Keratinocyte (primary cell): ENCODE measurements around the gene DCTN3. TPM values are rescaled to one million over a fixed set of nuclear protein-coding genes. Genes with fewer than 3 reads are reported as not detected.

Source experiments
- DNase-seq: peaks from one replicate; pipeline ENCODE4 v3.0.0-alpha.2; 2011; ENCODE audit warnings: low read depth, missing footprints, low spot score
- FAIRE-seq: peaks from 2 replicates; lab custom pipeline; 2011; peaks lifted over from hg19 to GRCh38; lab: Jason Lieb, UNC
- H2AFZ ChIP-seq: 2 replicates; pipeline ENCODE4 v1.6.0; 2012; ENCODE audit warnings: low read length, control low read depth, inconsistent platforms; ENCODE audit not compliant: control insufficient read depth
- H3K27ac ChIP-seq: 2 replicates; pipeline ENCODE4 v1.5.1; 2011; ENCODE audit warnings: low read length; ENCODE audit not compliant: control insufficient read depth, insufficient read depth
- H3K27me3 ChIP-seq: 3 replicates; pipeline ENCODE4 v1.6.0; 2011; ENCODE audit warnings: low read length; ENCODE audit not compliant: control insufficient read depth, insufficient read depth; ENCODE audit errors: extremely low read depth
- H3K36me3 ChIP-seq, 2 experiments: 2 replicates in 1 of 2; 3 replicates in 1 of 2; pipeline ENCODE4 v1.5.1; 2011; ENCODE audit warnings: low read length in 2 of 2, mild to moderate bottlenecking in 1 of 2; ENCODE audit not compliant: control insufficient read depth in 2 of 2, insufficient read depth in 2 of 2; ENCODE audit errors: extremely low read depth in 1 of 2
- H3K4me1 ChIP-seq: 3 replicates; pipeline ENCODE4 v1.5.1; 2011; ENCODE audit warnings: low read length; ENCODE audit not compliant: control insufficient read depth, insufficient read depth; ENCODE audit errors: extremely low read depth
- H3K4me2 ChIP-seq: 3 replicates; pipeline ENCODE4 v1.6.0; 2011; ENCODE audit warnings: low read depth, low read length; ENCODE audit not compliant: control insufficient read depth, insufficient read depth; ENCODE audit errors: extremely low read depth
- H3K4me3 ChIP-seq, 3 experiments: fragments of 200-600 bp in 1 of 3; sonication (generic) in 1 of 3; 2 replicates in 2 of 3; 3 replicates in 1 of 3; pipeline ENCODE4 v1.5.1; 2011 to 2016; ENCODE audit warnings: low read length in 3 of 3, mild to moderate bottlenecking in 3 of 3, control low read depth in 2 of 3, inconsistent platforms in 1 of 3, low read depth in 1 of 3, mixed read lengths in 1 of 3, mixed run types in 1 of 3, moderate library complexity in 1 of 3; ENCODE audit not compliant: control insufficient read depth in 2 of 3, insufficient read depth in 2 of 3; ENCODE audit errors: extremely low read depth in 1 of 3
- H3K79me2 ChIP-seq: 2 replicates; pipeline ENCODE4 v1.6.0; 2012; ENCODE audit warnings: low read length; ENCODE audit not compliant: control insufficient read depth, insufficient read depth
- H3K9ac ChIP-seq: 3 replicates; pipeline ENCODE4 v1.6.0; 2011; ENCODE audit warnings: low read length; ENCODE audit not compliant: control insufficient read depth, insufficient read depth; ENCODE audit errors: extremely low read depth
- H3K9me1 ChIP-seq: 3 replicates; pipeline ENCODE4 v1.6.0; 2011; ENCODE audit warnings: low read length; ENCODE audit not compliant: control insufficient read depth, insufficient read depth; ENCODE audit errors: extremely low read depth
- H3K9me3 ChIP-seq: 2 replicates; pipeline ENCODE4 v1.5.1; 2012; ENCODE audit warnings: low read depth, low read length; ENCODE audit not compliant: control insufficient read depth
- H4K20me1 ChIP-seq: 3 replicates; pipeline ENCODE4 v1.6.0; 2011; ENCODE audit warnings: low read length; ENCODE audit not compliant: control insufficient read depth, insufficient read depth; ENCODE audit errors: extremely low read depth
- EZH2 ChIP-seq: IDR thresholded peaks from one replicate; pipeline ENCODE4 v1.6.1; 2012; ENCODE audit warnings: inconsistent platforms, mild to moderate bottlenecking, low read length, moderate library complexity
- dilution Hi-C: fragments of 300-500 bp; cut with MboI; formaldehyde crosslinking; loops from one replicate; pipeline ENCODE4 v1.7.0; 2020; ENCODE audit warnings: low sequenced_read_pairs; ENCODE audit not compliant: extremely low pct_ligation_motif_present
- polyA plus RNA-seq, 5 experiments: library from polyadenylated mRNA; depleted of rRNA in 3 of 5; stranded (reverse) in 3 of 5; stranded (forward) in 1 of 5; unstranded in 1 of 5; fragments of >200 nt; gene quantifications; 1 replicate in 1 of 5; 2 replicates in 3 of 5; 3 replicates in 1 of 5; pipeline versions ENCODE4 v1.2.1 to v1.2.3, GENCODE V29; 2011 to 2012; ENCODE audit warnings: missing spikeins in 2 of 5, low read depth in 1 of 5, low replicate concordance in 1 of 5
- TF ChIP-seq, protein P1 (sequence below), 3 experiments: IDR thresholded peaks in 1 of 3; conservative IDR thresholded peaks in 1 of 3; optimal IDR thresholded peaks in 1 of 3; 2 replicates in 2 of 3; 3 replicates in 1 of 3; pipeline versions ENCODE3 to v1.5.1; 2011; ENCODE audit warnings: low read length in 3 of 3, mild to moderate bottlenecking in 3 of 3, moderate library complexity in 2 of 3, control low read depth in 1 of 3, inconsistent platforms in 1 of 3; ENCODE audit not compliant: insufficient read depth in 2 of 3; ENCODE audit errors: extremely low read depth in 1 of 3

Gene DCTN3
- polyA plus RNA-seq, 1 donor (not counting 4 experiments of a cell fraction or from before 2014, with no cell fraction given) = 106 TPM

- Histone ChIP-seq H2AFZ (no peak overlapping the region), H3K36me3 (peaks cover 0 to 3% of the 10 kb centered on the region in 2 experiments), H3K79me2 (no peaks in the 10 kb centered on the region), H3K9me3 (no peaks in the 10 kb centered on the region), H3K9me1 (no peaks in the 10 kb centered on the region), H3K4me2 (no peak overlapping the region), H3K4me1 (peaks cover 31% of the 10 kb centered on the region), H3K27ac (no peak overlapping the region), H3K9ac (no peak overlapping the region), H3K27me3 (peaks cover 5% of the 10 kb centered on the region), H4K20me1 (no peaks in the 10 kb centered on the region), H3K4me3 (no peak overlapping the region)
- no peak for FAIRE-seq
- TF ChIP-seq EZH2 = no peak
- TF ChIP-seq, protein P1, sequence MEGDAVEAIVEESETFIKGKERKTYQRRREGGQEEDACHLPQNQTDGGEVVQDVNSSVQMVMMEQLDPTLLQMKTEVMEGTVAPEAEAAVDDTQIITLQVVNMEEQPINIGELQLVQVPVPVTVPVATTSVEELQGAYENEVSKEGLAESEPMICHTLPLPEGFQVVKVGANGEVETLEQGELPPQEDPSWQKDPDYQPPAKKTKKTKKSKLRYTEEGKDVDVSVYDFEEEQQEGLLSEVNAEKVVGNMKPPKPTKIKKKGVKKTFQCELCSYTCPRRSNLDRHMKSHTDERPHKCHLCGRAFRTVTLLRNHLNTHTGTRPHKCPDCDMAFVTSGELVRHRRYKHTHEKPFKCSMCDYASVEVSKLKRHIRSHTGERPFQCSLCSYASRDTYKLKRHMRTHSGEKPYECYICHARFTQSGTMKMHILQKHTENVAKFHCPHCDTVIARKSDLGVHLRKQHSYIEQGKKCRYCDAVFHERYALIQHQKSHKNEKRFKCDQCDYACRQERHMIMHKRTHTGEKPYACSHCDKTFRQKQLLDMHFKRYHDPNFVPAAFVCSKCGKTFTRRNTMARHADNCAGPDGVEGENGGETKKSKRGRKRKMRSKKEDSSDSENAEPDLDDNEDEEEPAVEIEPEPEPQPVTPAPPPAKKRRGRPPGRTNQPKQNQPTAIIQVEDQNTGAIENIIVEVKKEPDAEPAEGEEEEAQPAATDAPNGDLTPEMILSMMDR (optimal IDR thresholded peaks at IDR 0.05 in 1 of 3, IDR thresholded peaks at IDR 0.05 in 1 of 3, conservative IDR thresholded peaks at IDR 0.05 in 1 of 3; ENCODE audit: extremely low read depth in 1 of 3, insufficient read depth in 2 of 3, low read length in 3 of 3) = no peak
- dilution Hi-C loops = no loop called here
- DNase-seq = no peak
Measured at GRCh38 chr9:34655394-34655793, 35.1 kb upstream of the DCTN3 start.

DNA sequence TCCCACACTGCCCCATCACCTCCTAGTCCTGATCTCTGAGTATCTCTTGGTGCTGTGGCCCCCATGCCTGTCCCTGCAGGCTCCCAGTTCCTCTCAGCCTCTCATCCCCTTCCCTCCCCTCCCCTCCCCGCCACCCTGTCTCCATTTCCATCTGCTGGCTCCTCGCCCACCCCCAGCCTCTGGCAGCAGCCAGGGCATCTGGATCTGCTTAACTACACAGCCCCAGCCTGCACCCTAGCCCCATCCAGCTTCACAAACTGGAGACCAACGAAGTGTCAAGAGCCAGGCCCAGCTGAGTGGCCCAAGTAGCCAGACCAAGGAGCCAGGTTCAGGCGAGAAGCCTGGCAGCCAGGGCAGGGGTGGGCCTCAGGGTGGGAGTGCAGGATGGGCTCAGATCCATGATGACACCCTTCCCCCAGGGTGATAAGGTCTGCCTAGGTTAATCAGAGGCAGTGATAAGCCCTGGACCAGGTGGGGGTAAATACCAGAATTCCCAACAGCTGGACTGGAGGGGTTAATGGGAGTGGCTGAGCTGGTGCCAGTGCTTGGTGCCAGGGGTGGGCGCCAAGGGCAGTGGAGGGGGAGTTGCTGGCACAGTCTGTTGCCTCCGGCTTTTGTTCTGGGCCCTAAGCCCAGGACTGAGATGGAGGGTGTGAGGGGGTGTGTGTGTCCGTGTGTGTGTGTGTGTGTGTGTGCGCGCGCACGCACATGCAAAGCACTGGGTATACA is 34.2 kb upstream of the DCTN3 start:
- Histone ChIP-seq H3K9ac (no peak overlapping the region), H3K36me3 (peaks cover 0 to 6% of the 10 kb centered on the region in 2 experiments), H3K27ac (no peak overlapping the region), H3K4me2 (no peak overlapping the region), H3K9me1 (no peaks in the 10 kb centered on the region), H3K9me3 (no peaks in the 10 kb centered on the region), H3K27me3 (peaks cover 5% of the 10 kb centered on the region), H3K79me2 (no peaks in the 10 kb centered on the region), H4K20me1 (no peaks in the 10 kb centered on the region), H2AFZ (no peak overlapping the region), H3K4me1 (peaks cover 22% of the 10 kb centered on the region), H3K4me3 (no peak overlapping the region)
- DNase-seq = no peak
- dilution Hi-C loops = no loop called here
- no peak for TF ChIP-seq EZH2
- TF ChIP-seq, protein P1 (optimal IDR thresholded peaks at IDR 0.05 in 1 of 3, IDR thresholded peaks at IDR 0.05 in 1 of 3, conservative IDR thresholded peaks at IDR 0.05 in 1 of 3; ENCODE audit: extremely low read depth in 1 of 3, insufficient read depth in 2 of 3, low read length in 3 of 3) = no peak
- no peak for FAIRE-seq
